ENCODE data around the gene PHOX2A. TPM values are rescaled to one million over a fixed set of nuclear protein-coding genes. Genes with fewer than 3 reads are reported as not detected.
A peak's percentile ranks its signal among the peaks of the same experiment; 100 is the strongest.

PHOX2A gene
- total RNA-seq, 1 donor from 2014 or later, result 3.4 TPM

DNA sequence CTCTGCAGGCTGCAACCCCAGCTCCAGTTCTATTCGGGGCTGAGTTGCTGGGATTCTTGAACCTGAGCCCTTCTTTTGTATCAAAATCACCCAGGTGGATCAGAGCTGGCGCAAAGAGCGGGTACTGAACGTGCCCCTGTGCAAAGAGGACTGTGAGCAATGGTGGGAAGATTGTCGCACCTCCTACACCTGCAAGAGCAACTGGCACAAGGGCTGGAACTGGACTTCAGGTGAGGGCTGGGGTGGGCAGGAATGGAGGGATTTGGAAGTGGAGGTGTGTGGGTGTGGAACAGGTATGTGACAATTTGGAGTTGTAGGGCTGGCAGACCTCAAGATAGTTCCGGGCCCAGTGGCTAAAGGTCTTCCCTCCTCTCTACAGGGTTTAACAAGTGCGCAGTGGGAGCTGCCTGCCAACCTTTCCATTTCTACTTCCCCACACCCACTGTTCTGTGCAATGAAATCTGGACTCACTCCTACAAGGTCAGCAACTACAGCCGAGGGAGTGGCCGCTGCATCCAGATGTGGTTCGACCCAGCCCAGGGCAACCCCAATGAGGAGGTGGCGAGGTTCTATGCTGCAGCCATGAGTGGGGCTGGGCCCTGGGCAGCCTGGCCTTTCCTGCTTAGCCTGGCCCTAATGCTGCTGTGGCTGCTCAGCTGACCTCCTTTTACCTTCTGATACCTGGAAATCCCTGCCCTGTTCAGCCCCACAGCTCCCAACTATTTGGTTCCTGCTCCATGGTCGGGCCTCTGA is 48.3 kb downstream of the PHOX2A start:
- Histone ChIP-seq H3K27ac (no peak overlapping the region), H3K9me3 (no peaks in the 10 kb centered on the region), H3K36me3 (no peaks in the 10 kb centered on the region), H3K27me3 (no peaks in the 10 kb centered on the region), H3K4me1 (no peaks in the 10 kb centered on the region), H3K4me3 (no peak overlapping the region)
- TF ChIP-seq, protein P1, sequence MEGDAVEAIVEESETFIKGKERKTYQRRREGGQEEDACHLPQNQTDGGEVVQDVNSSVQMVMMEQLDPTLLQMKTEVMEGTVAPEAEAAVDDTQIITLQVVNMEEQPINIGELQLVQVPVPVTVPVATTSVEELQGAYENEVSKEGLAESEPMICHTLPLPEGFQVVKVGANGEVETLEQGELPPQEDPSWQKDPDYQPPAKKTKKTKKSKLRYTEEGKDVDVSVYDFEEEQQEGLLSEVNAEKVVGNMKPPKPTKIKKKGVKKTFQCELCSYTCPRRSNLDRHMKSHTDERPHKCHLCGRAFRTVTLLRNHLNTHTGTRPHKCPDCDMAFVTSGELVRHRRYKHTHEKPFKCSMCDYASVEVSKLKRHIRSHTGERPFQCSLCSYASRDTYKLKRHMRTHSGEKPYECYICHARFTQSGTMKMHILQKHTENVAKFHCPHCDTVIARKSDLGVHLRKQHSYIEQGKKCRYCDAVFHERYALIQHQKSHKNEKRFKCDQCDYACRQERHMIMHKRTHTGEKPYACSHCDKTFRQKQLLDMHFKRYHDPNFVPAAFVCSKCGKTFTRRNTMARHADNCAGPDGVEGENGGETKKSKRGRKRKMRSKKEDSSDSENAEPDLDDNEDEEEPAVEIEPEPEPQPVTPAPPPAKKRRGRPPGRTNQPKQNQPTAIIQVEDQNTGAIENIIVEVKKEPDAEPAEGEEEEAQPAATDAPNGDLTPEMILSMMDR (IDR thresholded peaks at IDR 0.05), result no peak
- TF ChIP-seq POLR2AphosphoS5 (IDR thresholded peaks at IDR 0.05; ENCODE audit: insufficient read depth in 1 of 2, low read depth in 1 of 2), result no peak
- TF ChIP-seq POLR2A (IDR thresholded peaks at IDR 0.05), result no peak
- intact Hi-C loops (cut with DNase I), result no loop called here
- peak in 1 of 2 donors; percentile 74 for DNase-seq (ENCODE audit: extremely low spot score in 2 of 2)

DNA sequence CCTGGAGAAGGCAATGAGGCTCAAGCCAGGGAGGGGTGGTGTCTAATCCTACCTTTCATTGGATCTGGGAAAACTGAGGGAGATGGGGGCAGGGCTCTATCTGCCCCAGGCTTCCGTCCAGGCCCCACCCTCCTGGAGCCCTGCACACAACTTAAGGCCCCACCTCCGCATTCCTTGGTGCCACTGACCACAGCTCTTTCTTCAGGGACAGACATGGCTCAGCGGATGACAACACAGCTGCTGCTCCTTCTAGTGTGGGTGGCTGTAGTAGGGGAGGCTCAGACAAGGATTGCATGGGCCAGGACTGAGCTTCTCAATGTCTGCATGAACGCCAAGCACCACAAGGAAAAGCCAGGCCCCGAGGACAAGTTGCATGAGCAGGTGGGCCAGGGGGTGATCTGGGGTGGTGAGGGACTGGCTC is 52.0 kb downstream of the PHOX2A start, which contains the start of gene FOLR1:
Gene FOLR1 (plus strand): TSS at position 180 of the 421 bp plus-strand sequence. CDS start 34 bp downstream, at position 214.
- Histone ChIP-seq H3K27me3 (no peaks in the 10 kb centered on the region), H3K9me3 (no peaks in the 10 kb centered on the region), H3K4me3 (no peak within 1 kb of the TSS), H3K27ac (no peak within 1 kb of the TSS), H3K4me1 (no peaks in the 10 kb centered on the region), H3K36me3 (no peaks in the 10 kb centered on the region)
- intact Hi-C loops (cut with DNase I), result loop anchor here (5.0 kb wide), 1 partner anchor 1875 kb away; no protein-coding TSS in a partner anchor
- TF ChIP-seq, protein P1 (IDR thresholded peaks at IDR 0.05), result no peak
- TF ChIP-seq POLR2AphosphoS5 (IDR thresholded peaks at IDR 0.05; ENCODE audit: insufficient read depth in 1 of 2, low read depth in 1 of 2) (no peak), POLR2A (IDR thresholded peaks at IDR 0.05) (no peak)
- DNase-seq (ENCODE audit: extremely low spot score in 2 of 2), result no peak

DNA sequence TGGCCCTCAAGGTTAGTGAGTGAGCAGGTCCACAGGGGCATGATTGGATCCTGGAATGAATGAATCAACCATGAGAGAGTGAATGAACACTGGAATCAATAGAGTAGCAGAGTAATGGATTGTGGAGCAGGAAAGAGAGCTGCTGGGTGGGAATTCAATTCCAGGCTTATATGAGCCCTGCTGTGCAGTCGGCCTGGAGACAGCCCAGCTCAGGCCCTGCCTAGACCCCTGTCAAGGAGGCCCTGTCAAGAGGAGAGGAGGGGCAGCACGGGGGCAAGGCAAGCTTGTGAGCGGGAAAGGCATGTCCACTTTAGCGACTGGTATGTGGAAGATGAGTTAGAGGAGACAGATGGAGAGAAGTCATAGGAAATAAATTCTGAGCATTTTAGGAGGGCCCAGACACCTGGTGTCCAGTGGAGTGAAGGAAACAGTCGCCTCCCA is 53.3 kb downstream of the PHOX2A start:
- no peaks in the 10 kb centered on the region for H3K36me3 ChIP-seq
- H3K9me3 ChIP-seq, result no peaks in the 10 kb centered on the region
- no peak overlapping the region for H3K4me3 ChIP-seq
- TF ChIP-seq POLR2A (IDR thresholded peaks at IDR 0.05), result no peak
- TF ChIP-seq, protein P1 (IDR thresholded peaks at IDR 0.05), result no peak
- TF ChIP-seq POLR2AphosphoS5 (IDR thresholded peaks at IDR 0.05; ENCODE audit: insufficient read depth in 1 of 2, low read depth in 1 of 2), result no peak
- H3K4me1 ChIP-seq, result no peaks in the 10 kb centered on the region
- intact Hi-C loops (cut with DNase I), result loop anchor here (5.0 kb wide), 1 partner anchor 1877 kb away; no protein-coding TSS in a partner anchor
- H3K27me3 ChIP-seq, result no peaks in the 10 kb centered on the region
- no peak overlapping the region for H3K27ac ChIP-seq
- DNase-seq (ENCODE audit: extremely low spot score in 2 of 2), result no peak

DNA sequence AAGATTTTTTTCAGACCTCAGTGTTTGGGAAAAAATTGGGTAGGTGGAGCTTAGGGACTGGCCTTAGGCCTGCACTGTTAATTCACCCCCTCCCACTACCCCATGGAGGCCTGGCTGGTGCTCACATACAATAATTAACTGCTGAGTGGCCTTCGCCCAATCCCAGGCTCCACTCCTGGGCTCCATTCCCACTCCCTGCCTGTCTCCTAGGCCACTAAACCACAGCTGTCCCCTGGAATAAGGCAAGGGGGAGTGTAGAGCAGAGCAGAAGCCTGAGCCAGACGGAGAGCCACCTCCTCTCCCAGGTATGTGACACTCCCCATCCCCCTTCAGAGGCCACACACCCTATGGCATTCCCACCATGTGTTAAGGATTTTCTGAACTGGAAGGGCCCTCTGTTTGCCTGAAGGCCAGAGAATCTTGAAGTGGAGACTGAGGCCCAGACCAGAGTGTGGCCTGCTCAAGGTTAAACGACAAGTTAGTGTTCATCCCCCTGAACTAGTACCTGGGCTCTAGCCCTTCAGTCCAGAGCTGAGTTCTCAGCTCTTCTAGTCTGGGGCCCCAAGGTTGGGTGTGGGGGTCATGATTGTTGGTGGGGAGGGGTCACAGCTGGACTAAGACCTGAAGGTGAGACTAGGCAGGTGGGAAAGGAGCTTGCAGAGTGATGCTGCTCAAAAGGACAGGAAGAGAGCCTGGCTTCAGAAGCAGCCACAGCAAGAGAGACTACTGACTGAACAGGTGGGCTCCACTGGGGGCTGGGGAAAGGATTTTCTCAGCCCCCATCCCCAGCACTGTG is 54.3 kb downstream of the PHOX2A start:
- intact Hi-C loops (cut with DNase I), result loop anchor here (5.0 kb wide), 1 partner anchor 1878 kb away; no protein-coding TSS in a partner anchor
- H3K27me3 ChIP-seq, result no peaks in the 10 kb centered on the region
- DNase-seq (ENCODE audit: extremely low spot score in 2 of 2), result no peak
- H3K9me3 ChIP-seq, result no peaks in the 10 kb centered on the region
- H3K36me3 ChIP-seq, result no peaks in the 10 kb centered on the region
- H3K27ac ChIP-seq, result no peak overlapping the region
- no peak overlapping the region for H3K4me3 ChIP-seq
- TF ChIP-seq, protein P1 (IDR thresholded peaks at IDR 0.05), result no peak
- no peak for TF ChIP-seq POLR2AphosphoS5 (IDR thresholded peaks at IDR 0.05; ENCODE audit: insufficient read depth in 1 of 2, low read depth in 1 of 2)
- TF ChIP-seq POLR2A (IDR thresholded peaks at IDR 0.05), result no peak
- no peaks in the 10 kb centered on the region for H3K4me1 ChIP-seq

Other genes with a start within 250 kb of the PHOX2A start
- 2.7 TPM for gene IL18BP, start 245.3 kb downstream of the PHOX2A start, total RNA-seq
- gene NUMA1, start 163.6 kb downstream of the PHOX2A start, total RNA-seq, result 314 TPM
- 5.6 TPM for gene LRRC51, start 163.3 kb downstream of the PHOX2A start, total RNA-seq
- 87.4 TPM for gene LAMTOR1, start 140.9 kb downstream of the PHOX2A start, total RNA-seq
- gene TOMT, start 138.3 kb downstream of the PHOX2A start, total RNA-seq, result not detected
- gene ANAPC15, start 131.5 kb downstream of the PHOX2A start, total RNA-seq, result 19.9 TPM
- not detected for gene FOLR3, start 108.5 kb downstream of the PHOX2A start, total RNA-seq
- gene FOLR1, start 52.0 kb downstream of the PHOX2A start, total RNA-seq, result not detected
- gene FOLR2, start 27.4 kb downstream of the PHOX2A start, total RNA-seq, result 19.4 TPM
- gene INPPL1, start 19.4 kb downstream of the PHOX2A start, total RNA-seq, result 69.2 TPM
- 15.0 TPM for gene CLPB, start 190.4 kb upstream of the PHOX2A start, total RNA-seq

All from vagina (tissue), 2 donors.